NCI-H524 treated with DMSO at 0.1 percent for 48 hours (cell line): ENCODE results near the gene ZBTB5.
"Not testable (repeated sequence)": the region's sequence is repeated elsewhere in the genome, so short reads cannot be mapped to it uniquely, and the experiment has no call there.

Experiments used
- DNase-seq: peaks from one replicate; lab custom pipeline; 2025; lab: John Stamatoyannopoulos, UW

ZBTB5 gene

GRCh38 chr9:37486616-37487548 lies 21.6 kb upstream of the ZBTB5 start:
- DNase-seq: no peak

GRCh38 chr9:37486256-37486615 lies 21.0 kb upstream of the ZBTB5 start:
- no peak for DNase-seq

GRCh38 chr9:37485389-37486255 lies 20.4 kb upstream of the ZBTB5 start, which contains the start of gene POLR1E:
TSS of gene POLR1E (plus strand) at chr9:37485948. CDS start at chr9:37486048, 100 bp downstream.
- peak; percentile 36 for DNase-seq

- DNase-seq: no peak
Measured at GRCh38 chr9:37480759-37481158, 15.5 kb upstream of the ZBTB5 start.

GRCh38 chr9:37477987-37478619 lies 12.9 kb upstream of the ZBTB5 start:
- not testable (repeated sequence) for DNase-seq

- not testable (repeated sequence) for DNase-seq
Measured at GRCh38 chr9:37477443-37477842, 12.2 kb upstream of the ZBTB5 start.

GRCh38 chr9:37476930-37477329 lies 11.7 kb upstream of the ZBTB5 start:
- no peak for DNase-seq

- DNase-seq: no peak
Measured at GRCh38 chr9:37474438-37474837, 9.2 kb upstream of the ZBTB5 start.

GRCh38 chr9:37473982-37474381 lies 8.7 kb upstream of the ZBTB5 start:
- DNase-seq: not testable (repeated sequence)

- no peak for DNase-seq
Measured at GRCh38 chr9:37471942-37472684, 6.9 kb upstream of the ZBTB5 start.

- DNase-seq: no peak
Measured at GRCh38 chr9:37468620-37469019, 3.4 kb upstream of the ZBTB5 start.

- not testable (repeated sequence) for DNase-seq
Measured at GRCh38 chr9:37467530-37467929, 2.3 kb upstream of the ZBTB5 start.

GRCh38 chr9:37466037-37466709 lies 923 bp upstream of the ZBTB5 start:
- no peak for DNase-seq

GRCh38 chr9:37464426-37465248 lies 613 bp downstream of the ZBTB5 start:
- DNase-seq: peak; percentile 85

- DNase-seq: no peak
Measured at GRCh38 chr9:37464006-37464405, 1.2 kb downstream of the ZBTB5 start.

- no peak for DNase-seq
Measured at GRCh38 chr9:37456817-37457216, 8.4 kb downstream of the ZBTB5 start.

- DNase-seq: no peak
Measured at GRCh38 chr9:37455884-37456647, 9.2 kb downstream of the ZBTB5 start.

- no peak for DNase-seq
Measured at GRCh38 chr9:37454238-37454637, 11.0 kb downstream of the ZBTB5 start.

GRCh38 chr9:37453827-37454226 lies 11.4 kb downstream of the ZBTB5 start:
- DNase-seq: no peak
